ENCODE measurements around the gene CCNQ. TPM values are rescaled to one million over a fixed set of nuclear protein-coding genes. Genes with fewer than 3 reads are reported as not detected.

Gene CCNQ
- total RNA-seq, 1 donor, result 29.3 TPM

- Histone ChIP-seq H3K9me3 (ENCODE audit: low read depth, low read length) (peaks cover 7% of the 10 kb centered on the region), H3K79me2 (ENCODE audit: insufficient read depth, low read length) (no peaks in the 10 kb centered on the region)
- TF ChIP-seq CTCF (IDR thresholded peaks at IDR 0.05; ENCODE audit: extremely low read depth, low read depth, low read length), result no peak
These were observed 35.9 kb upstream of the CCNQ start for GRCh38 chrX:153634832-153635231.

GRCh38 chrX:153634236-153634635 lies 35.3 kb upstream of the CCNQ start:
- Histone ChIP-seq H3K27ac (ENCODE audit: low read depth, low read length) (no peak overlapping the region), H4K20me1 (ENCODE audit: insufficient read depth, low read length) (no peaks in the 10 kb centered on the region), H2AFZ (ENCODE audit: low read length) (no peak overlapping the region), H3K4me2 (ENCODE audit: insufficient read depth, low read length) (no peak overlapping the region), H3K4me1 (ENCODE audit: insufficient read depth, low read length) (no peaks in the 10 kb centered on the region), H3K27me3 (ENCODE audit: insufficient read depth, low read length) (peaks cover 4% of the 10 kb centered on the region), H3K79me2 (ENCODE audit: insufficient read depth, low read length) (no peaks in the 10 kb centered on the region), H3K36me3 (ENCODE audit: insufficient read depth, low read length) (no peaks in the 10 kb centered on the region), H3K4me3 (ENCODE audit: insufficient read depth, low read length) (no peak overlapping the region), H3K9me3 (ENCODE audit: low read depth, low read length) (peaks cover 7% of the 10 kb centered on the region)
- no peak for TF ChIP-seq CTCF (IDR thresholded peaks at IDR 0.05; ENCODE audit: extremely low read depth, low read depth, low read length)
- peak; percentile 70 for DNase-seq (ENCODE audit: insufficient read length, low spot score, missing footprints)

More at GRCh38 chrX:153634832-153635231, 35.9 kb upstream of the CCNQ start:
- no peak overlapping the region for H3K4me3 ChIP-seq (ENCODE audit: insufficient read depth, low read length)
- H3K27ac ChIP-seq (ENCODE audit: low read depth, low read length), result no peak overlapping the region
- H2AFZ ChIP-seq (ENCODE audit: low read length), result no peak overlapping the region
- H3K27me3 ChIP-seq (ENCODE audit: insufficient read depth, low read length), result peaks cover 4% of the 10 kb centered on the region
- no peak overlapping the region for H3K4me2 ChIP-seq (ENCODE audit: insufficient read depth, low read length)
- no peaks in the 10 kb centered on the region for H4K20me1 ChIP-seq (ENCODE audit: insufficient read depth, low read length)
- peak; percentile 76 for DNase-seq (ENCODE audit: insufficient read length, low spot score, missing footprints)
- no peaks in the 10 kb centered on the region for H3K36me3 ChIP-seq (ENCODE audit: insufficient read depth, low read length)
- H3K4me1 ChIP-seq (ENCODE audit: insufficient read depth, low read length), result no peaks in the 10 kb centered on the region

- H3K79me2 ChIP-seq (ENCODE audit: insufficient read depth, low read length), result no peaks in the 10 kb centered on the region
These were observed 34.8 kb upstream of the CCNQ start for GRCh38 chrX:153633607-153634180.

GRCh38 chrX:153633048-153633447 lies 34.1 kb upstream of the CCNQ start:
- Histone ChIP-seq H2AFZ (ENCODE audit: low read length) (no peak overlapping the region), H3K79me2 (ENCODE audit: insufficient read depth, low read length) (no peaks in the 10 kb centered on the region), H3K4me1 (ENCODE audit: insufficient read depth, low read length) (no peaks in the 10 kb centered on the region), H3K27me3 (ENCODE audit: insufficient read depth, low read length) (peaks cover 4% of the 10 kb centered on the region), H3K9me3 (ENCODE audit: low read depth, low read length) (peaks cover 7% of the 10 kb centered on the region), H3K4me2 (ENCODE audit: insufficient read depth, low read length) (no peak overlapping the region), H3K27ac (ENCODE audit: low read depth, low read length) (no peak overlapping the region), H3K36me3 (ENCODE audit: insufficient read depth, low read length) (no peaks in the 10 kb centered on the region), H4K20me1 (ENCODE audit: insufficient read depth, low read length) (no peaks in the 10 kb centered on the region), H3K4me3 (ENCODE audit: insufficient read depth, low read length) (no peak overlapping the region)
- no peak for TF ChIP-seq CTCF (IDR thresholded peaks at IDR 0.05; ENCODE audit: extremely low read depth, low read depth, low read length)
- DNase-seq (ENCODE audit: insufficient read length, low spot score, missing footprints), result peak; percentile 78

More at GRCh38 chrX:153633607-153634180, 34.8 kb upstream of the CCNQ start:
- peaks cover 7% of the 10 kb centered on the region for H3K9me3 ChIP-seq (ENCODE audit: low read depth, low read length)
- peak; percentile 68 for DNase-seq (ENCODE audit: insufficient read length, low spot score, missing footprints)
- H3K27ac ChIP-seq (ENCODE audit: low read depth, low read length), result no peak overlapping the region
- H3K36me3 ChIP-seq (ENCODE audit: insufficient read depth, low read length), result no peaks in the 10 kb centered on the region
- no peaks in the 10 kb centered on the region for H4K20me1 ChIP-seq (ENCODE audit: insufficient read depth, low read length)
- peaks cover 4% of the 10 kb centered on the region for H3K27me3 ChIP-seq (ENCODE audit: insufficient read depth, low read length)
- H3K4me3 ChIP-seq (ENCODE audit: insufficient read depth, low read length), result no peak overlapping the region
- H3K4me1 ChIP-seq (ENCODE audit: insufficient read depth, low read length), result no peaks in the 10 kb centered on the region
- H2AFZ ChIP-seq (ENCODE audit: low read length), result no peak overlapping the region
- TF ChIP-seq CTCF (IDR thresholded peaks at IDR 0.05; ENCODE audit: extremely low read depth, low read depth, low read length), result no peak
- no peak overlapping the region for H3K4me2 ChIP-seq (ENCODE audit: insufficient read depth, low read length)
